Measurements from ENCODE around the gene GABBR2. TPM values are rescaled to one million over a fixed set of nuclear protein-coding genes. Genes with fewer than 3 reads are reported as not detected.

Gene GABBR2
- total RNA-seq, 2 donors from 2014 or later: 1.2 to 1.3 TPM

- Histone ChIP-seq H3K27me3 (ENCODE audit: control insufficient read depth, insufficient read depth, low read length, poor library complexity, severe bottlenecking) (no peaks in the 10 kb centered on the region), H3K4me3 (ENCODE audit: low read length) (no peak overlapping the region), H3K27ac (ENCODE audit: low read depth, low read length) (no peak overlapping the region), H3K4me1 (ENCODE audit: control insufficient read depth, insufficient read depth, low read length) (no peaks in the 10 kb centered on the region), H3K9me3 (ENCODE audit: control insufficient read depth, low read length) (no peaks in the 10 kb centered on the region), H3K9ac (ENCODE audit: extremely low read depth, low read length, poor library complexity, severe bottlenecking) (no peak overlapping the region), H3K36me3 (ENCODE audit: control insufficient read depth, insufficient read depth, low read length) (no peaks in the 10 kb centered on the region)
- Mint-ChIP-seq H3K4me1 (no peaks in the 10 kb centered on the region), H3K9me3 (no peaks in the 10 kb centered on the region), H3K4me3 (no peak overlapping the region), H3K36me3 (ENCODE audit: low read depth) (no peaks in the 10 kb centered on the region), H3K27ac (no peak overlapping the region), H3K27me3 (ENCODE audit: insufficient read depth) (no peaks in the 10 kb centered on the region)
- 97 to 100% methylated on average over 1 to 5 of the region's 6 CpGs for WGBS, 2 experiments (ENCODE audit: insufficient coverage in 1 of 2, insufficient read length in 1 of 2)
- no peak for TF ChIP-seq CTCF (conservative IDR thresholded peaks at IDR 0.05)
- no peak for DNase-seq
These were observed 177.8 kb downstream of the GABBR2 start for GRCh38 chr9:98530806-98531386.

- Histone ChIP-seq H3K9ac (ENCODE audit: extremely low read depth, low read length, poor library complexity, severe bottlenecking) (no peak overlapping the region), H3K4me3 (ENCODE audit: low read length) (no peak overlapping the region), H3K27me3 (ENCODE audit: control insufficient read depth, insufficient read depth, low read length, poor library complexity, severe bottlenecking) (no peaks in the 10 kb centered on the region), H3K4me1 (ENCODE audit: control insufficient read depth, insufficient read depth, low read length) (no peaks in the 10 kb centered on the region), H3K27ac (ENCODE audit: low read depth, low read length) (no peak overlapping the region), H3K36me3 (ENCODE audit: control insufficient read depth, insufficient read depth, low read length) (no peaks in the 10 kb centered on the region), H3K9me3 (ENCODE audit: control insufficient read depth, low read length) (no peaks in the 10 kb centered on the region)
- no peak for DNase-seq
- no peak for TF ChIP-seq CTCF (conservative IDR thresholded peaks at IDR 0.05)
- Mint-ChIP-seq H3K36me3 (ENCODE audit: low read depth) (no peaks in the 10 kb centered on the region), H3K27ac (no peak overlapping the region), H3K4me3 (no peak overlapping the region), H3K27me3 (ENCODE audit: insufficient read depth) (no peaks in the 10 kb centered on the region), H3K4me1 (no peaks in the 10 kb centered on the region), H3K9me3 (no peaks in the 10 kb centered on the region)
- 82% methylated on average over 5 to 8 of the region's 8 CpGs for WGBS, 2 experiments (ENCODE audit: insufficient coverage in 1 of 2, insufficient read length in 1 of 2)
These were observed 178.5 kb downstream of the GABBR2 start for GRCh38 chr9:98530275-98530674.

- no peaks in the 10 kb centered on the region for H3K36me3 ChIP-seq (ENCODE audit: control insufficient read depth, insufficient read depth, low read length)
- H3K27ac Mint-ChIP-seq: no peak overlapping the region
- no peaks in the 10 kb centered on the region for H3K27me3 ChIP-seq (ENCODE audit: control insufficient read depth, insufficient read depth, low read length, poor library complexity, severe bottlenecking)
- 89 to 90% methylated on average over 2 to 7 of the region's 7 CpGs for WGBS, 2 experiments (ENCODE audit: insufficient coverage in 1 of 2, insufficient read length in 1 of 2)
- peaks cover 2% of the 10 kb centered on the region for H3K27me3 Mint-ChIP-seq (ENCODE audit: insufficient read depth)
- no peak overlapping the region for H3K9ac ChIP-seq (ENCODE audit: extremely low read depth, low read length, poor library complexity, severe bottlenecking)
- no peaks in the 10 kb centered on the region for H3K4me1 Mint-ChIP-seq
- H3K4me3 ChIP-seq (ENCODE audit: low read length): no peak overlapping the region
- H3K9me3 ChIP-seq (ENCODE audit: control insufficient read depth, low read length): no peaks in the 10 kb centered on the region
- H3K4me3 Mint-ChIP-seq: no peak overlapping the region
- DNase-seq: no peak
- H3K36me3 Mint-ChIP-seq (ENCODE audit: low read depth): no peaks in the 10 kb centered on the region
- H3K4me1 ChIP-seq (ENCODE audit: control insufficient read depth, insufficient read depth, low read length): no peaks in the 10 kb centered on the region
- no peak overlapping the region for H3K27ac ChIP-seq (ENCODE audit: low read depth, low read length)
- H3K9me3 Mint-ChIP-seq: no peaks in the 10 kb centered on the region
- TF ChIP-seq CTCF (conservative IDR thresholded peaks at IDR 0.05): no peak
These were observed 178.9 kb downstream of the GABBR2 start for GRCh38 chr9:98529841-98530240.
